Epithelial cell of esophagus (primary cell): ENCODE results near the gene KAZN.

Experiments
- DNase-seq: peaks from one replicate; pipeline ENCODE4 v3.0.0; 2010; ENCODE audit warnings: low read depth
- H3K4me3 ChIP-seq: 2 replicates; pipeline ENCODE4 v1.5.1; 2011; ENCODE audit warnings: mild to moderate bottlenecking, low read length, control low read depth
- CTCF ChIP-seq: IDR thresholded peaks from 2 replicates; pipeline ENCODE4 v1.5.1; 2011; ENCODE audit warnings: low read depth, mild to moderate bottlenecking, low read length, control low read depth, inconsistent platforms; ENCODE audit not compliant: insufficient read depth; ENCODE audit errors: missing control alignments

Gene KAZN

DNA sequence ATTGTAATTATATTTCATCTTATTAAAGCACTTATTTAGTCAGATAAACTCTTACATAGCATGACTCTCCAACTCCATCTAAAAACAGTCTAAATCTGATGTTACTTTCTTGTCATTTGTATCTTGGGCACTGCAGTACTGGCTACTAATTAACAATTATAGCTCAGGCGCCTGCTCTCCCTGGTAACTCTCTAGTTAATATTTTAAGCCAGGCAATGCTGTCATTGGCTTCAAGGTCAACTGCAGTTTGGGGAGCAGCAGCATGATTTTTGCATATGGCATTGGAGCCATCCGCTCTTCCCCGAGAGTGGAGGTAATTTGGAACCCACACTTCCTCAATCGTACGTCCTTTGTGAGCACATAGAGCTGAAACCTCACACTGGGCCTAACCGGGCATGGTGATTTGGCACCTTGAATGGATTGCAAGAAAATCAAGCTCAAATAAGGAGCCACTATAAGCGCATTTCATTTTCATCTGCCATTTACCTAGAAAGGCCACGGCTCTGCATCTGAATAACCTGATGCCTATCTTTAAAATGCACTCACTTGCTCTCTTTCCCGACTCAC, 187.7 kb downstream of the KAZN start:
- DNase-seq: no peak
- no peak for TF ChIP-seq CTCF
- H3K4me3 ChIP-seq: no peak overlapping the region

- DNase-seq: no peak
- no peak overlapping the region for H3K4me3 ChIP-seq
- TF ChIP-seq CTCF: no peak
Measured at GRCh38 chr1:14786681-14787080, 188.2 kb downstream of the KAZN start.

GRCh38 chr1:14787604-14788003, 189.1 kb downstream of the KAZN start:
- peak; percentile 9 for TF ChIP-seq CTCF
- peak; percentile 81 for DNase-seq
- no peak overlapping the region for H3K4me3 ChIP-seq

DNA sequence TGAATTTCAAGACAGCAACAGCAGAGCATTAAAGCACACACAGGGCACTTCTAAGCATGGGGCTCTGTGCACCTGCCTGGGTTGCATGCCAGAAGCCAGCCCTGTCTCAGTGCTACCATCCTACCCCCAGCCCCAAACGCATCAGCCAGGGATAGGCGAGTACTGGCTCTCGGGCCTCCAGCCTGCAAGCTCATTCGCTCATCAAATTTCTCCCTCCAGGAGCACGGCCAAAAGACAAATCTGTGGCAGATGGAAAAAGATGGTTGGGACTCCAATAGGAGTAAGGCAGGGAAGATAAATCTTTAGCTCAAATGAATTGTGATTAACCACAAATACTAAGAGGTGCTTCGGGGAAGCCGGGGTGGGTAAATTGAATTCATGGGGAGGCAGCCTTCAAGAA, 189.6 kb downstream of the KAZN start:
- no peak for TF ChIP-seq CTCF
- H3K4me3 ChIP-seq: no peak overlapping the region
- no peak for DNase-seq

DNA sequence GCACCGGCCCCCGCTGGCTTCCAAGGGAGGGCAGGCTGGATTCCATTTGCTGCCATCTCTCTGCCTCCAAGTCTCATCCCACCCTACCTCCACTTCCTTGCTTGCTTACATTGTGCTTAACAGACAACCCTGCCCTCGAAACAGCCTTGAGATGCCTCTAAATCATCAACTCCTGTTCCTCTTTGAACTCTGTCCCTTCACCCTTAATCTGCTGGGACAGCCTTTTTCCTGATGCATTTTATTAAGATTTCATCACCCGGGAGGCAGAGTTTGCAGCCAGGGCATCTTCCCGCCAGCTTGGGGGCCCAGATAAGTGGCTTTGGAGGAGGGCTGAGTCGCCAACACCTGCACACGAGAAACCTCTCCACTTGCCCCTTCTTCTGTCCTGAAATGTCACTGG, 192.5 kb downstream of the KAZN start:
- no peak for DNase-seq
- TF ChIP-seq CTCF: no peak
- H3K4me3 ChIP-seq: no peak overlapping the region

DNA sequence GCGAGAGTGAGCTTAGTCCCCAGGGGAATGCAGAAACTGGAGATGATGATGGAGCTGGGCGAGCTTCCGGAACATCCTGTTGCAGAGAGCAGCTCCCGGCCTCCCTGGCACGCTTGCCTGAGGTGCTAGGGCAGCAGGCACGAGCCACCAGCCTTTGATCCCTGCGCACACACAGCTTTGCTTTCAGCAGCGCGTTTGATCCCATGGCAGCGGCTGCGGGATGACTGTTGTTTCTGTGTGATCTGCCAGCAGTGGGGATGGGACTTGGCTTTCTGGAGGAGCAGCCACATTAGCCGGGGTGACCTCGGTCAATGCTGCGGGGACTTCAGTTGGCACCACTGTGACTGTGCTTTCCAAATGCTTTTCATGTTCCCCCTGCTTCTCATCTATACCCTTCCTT, 193.2 kb downstream of the KAZN start:
- no peak overlapping the region for H3K4me3 ChIP-seq
- DNase-seq: no peak
- TF ChIP-seq CTCF: no peak

DNA sequence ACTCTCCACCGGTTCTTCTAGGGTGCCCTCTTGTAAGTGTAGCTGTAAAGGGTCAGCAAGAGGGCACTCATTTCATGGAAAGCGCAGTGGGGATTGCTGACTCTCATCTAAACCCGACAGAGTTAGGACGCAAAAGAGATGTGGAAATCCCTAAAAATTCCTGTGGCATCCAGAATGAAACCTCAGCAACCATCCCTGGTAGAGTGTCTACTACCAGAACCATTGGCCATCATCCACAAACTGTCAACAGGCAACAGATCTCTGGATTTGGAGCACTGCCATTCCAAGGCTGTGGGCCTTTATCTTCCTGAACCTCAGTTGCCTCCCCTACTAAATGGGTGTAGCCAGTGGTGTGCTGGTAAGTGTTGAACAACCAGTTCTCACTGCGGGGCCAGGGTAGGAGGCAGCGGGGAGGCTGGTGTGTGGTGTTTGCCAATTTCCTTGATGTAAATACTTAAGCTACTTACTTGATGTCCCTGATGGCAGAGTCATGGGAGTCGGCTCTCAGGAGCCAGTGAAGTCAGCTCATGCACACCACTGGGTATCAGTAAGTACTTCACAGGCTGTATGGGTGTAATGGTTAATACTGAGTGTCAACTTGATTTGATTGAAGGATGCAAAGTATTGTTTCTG, 195.8 kb downstream of the KAZN start:
- H3K4me3 ChIP-seq: no peak overlapping the region
- DNase-seq: no peak
- TF ChIP-seq CTCF: no peak
